Spleen (tissue), 11 donors: ENCODE results near the gene GPR141. TPM values are rescaled to one million over a fixed set of nuclear protein-coding genes. Genes with fewer than 3 reads are reported as not detected.
A peak's percentile ranks its signal among the peaks of the same experiment; 100 is the strongest.

Experiments used
- DNase-seq: peaks from one replicate; pipeline ENCODE4 v3.0.0-alpha.2; 2020
- H3K27ac ChIP-seq, 8 donors: fragments of 200-600 bp; sonication (generic) in 7 of 8; 1 replicate in 4 of 8; 2 replicates in 4 of 8; pipeline versions ENCODE4 v1.5.0 to v1.8.0; 2016 to 2021; ENCODE audit warnings: inconsistent platforms in 4 of 8, mild to moderate bottlenecking in 4 of 8, moderate library complexity in 1 of 8
- H3K27me3 ChIP-seq, 7 donors: fragments of 200-600 bp; sonication (generic) in 6 of 7; replicated peaks in 1 of 7; 1 replicate in 4 of 7; 2 replicates in 3 of 7; pipeline versions ENCODE4 v1.5.0 to v1.8.0; 2016 to 2021; ENCODE audit warnings: inconsistent platforms in 3 of 7, mild to moderate bottlenecking in 1 of 7
- H3K36me3 ChIP-seq, 6 donors: fragments of 200-600 bp; sonication (generic) in 5 of 6; 1 replicate in 4 of 6; 2 replicates in 2 of 6; pipeline versions ENCODE4 v1.5.0 to v1.8.0; 2016 to 2021; ENCODE audit warnings: inconsistent platforms in 2 of 6
- H3K4me1 ChIP-seq, 6 donors: fragments of 200-600 bp; sonication (generic) in 5 of 6; 1 replicate in 3 of 6; 2 replicates in 3 of 6; pipeline versions ENCODE4 v1.5.0 to v1.8.0; 2016 to 2021; ENCODE audit warnings: inconsistent platforms in 3 of 6
- H3K4me3 ChIP-seq, 8 donors: fragments of 200-600 bp; sonication (generic) in 7 of 8; 1 replicate in 4 of 8; 2 replicates in 4 of 8; pipeline versions ENCODE4 v1.5.0 to v1.8.0; 2016 to 2021; ENCODE audit warnings: inconsistent platforms in 4 of 8, mild to moderate bottlenecking in 4 of 8, moderate library complexity in 2 of 8
- H3K9me3 ChIP-seq, 8 donors: fragments of 200-600 bp; sonication (generic) in 7 of 8; 1 replicate in 4 of 8; 2 replicates in 4 of 8; pipeline versions ENCODE4 v1.5.0 to v1.8.0; 2016 to 2021; ENCODE audit warnings: inconsistent platforms in 4 of 8
- POLR2A ChIP-seq, 3 donors: fragments of 450-650 bp; IDR thresholded peaks; one replicate each; pipeline ENCODE4 v1.5.1; 2017; ENCODE audit warnings: antibody characterized with exemption in 3 of 3, mild to moderate bottlenecking in 1 of 3
- POLR2AphosphoS5 ChIP-seq, 3 donors: sonication (generic); formaldehyde crosslinking; IDR thresholded peaks; one replicate each; pipeline ENCODE4 v1.5.1; 2017; ENCODE audit warnings: antibody characterized with exemption in 3 of 3
- WGBS, 5 donors: extraction: QIAGEN DNeasy Blood & Tissue Kit in 3 of 5; methylation state at CpG; one replicate each; pipeline versions ENCODE4 v1.1.5 to v1.1.7; 2013 to 2018; 5-methylcytosine and 5-hydroxymethylcytosine counted together
- intact Hi-C: fragments of 100-400 bp; cut with DNase I; formaldehyde crosslinking; loops from one replicate; pipeline ENCODE4 v1.15.0; 2023; ENCODE audit warnings: low total_unique reads
- polyA plus RNA-seq, 3 donors: library from polyadenylated mRNA; stranded (reverse); fragments of 200-250 nt; gene quantifications; one replicate each; pipeline ENCODE4 v1.2.1, GENCODE V29; 2013
- total RNA-seq, 7 donors: library from RNA; depleted of rRNA in 3 of 7; stranded (reverse); fragments of >200 nt in 3 of 7; fragmentation: NEBNext Ultra II Directional in 4 of 7; extraction: Animal tissue kit (Norgen Biotek cat#: 25700) in 4 of 7; gene quantifications; one replicate each; pipeline versions ENCODE4 v1.1.0 to v1.2.1, GENCODE V29; 2016 to 2021
- TF ChIP-seq, protein P1 (sequence below), 11 experiments: fragments of 200-600 bp in 7 of 11; fragments of 450-650 bp in 4 of 11; sonication (generic) in 4 of 11; IDR thresholded peaks in 8 of 11; conservative IDR thresholded peaks in 3 of 11; 1 replicate in 7 of 11; 2 replicates in 4 of 11; pipeline versions ENCODE4 v1.4.0 to v1.8.0; 2016 to 2021; ENCODE audit warnings: antibody characterized with exemption in 11 of 11, inconsistent platforms in 4 of 11, mild to moderate bottlenecking in 1 of 11
- donor health status: healthy with polysubstance abuse.
- donor health status: DM: no; HTN: no; CAD: no; lungs with moderate emphysema.
- donor health status: DM: no; HTN: no; CAD: no.
- donor health status: Bipolar disorder and iron deficiency.
- donor health status: healthy.
- donor health status: DM: no; HTN: no; CAD: no.
- donor health status: DM: yes; HTN: yes; CAD: no.

GPR141 gene
- total and polyA plus RNA-seq, 10 donors: 0.20 to 37.4 (median 9.7) TPM

DNA sequence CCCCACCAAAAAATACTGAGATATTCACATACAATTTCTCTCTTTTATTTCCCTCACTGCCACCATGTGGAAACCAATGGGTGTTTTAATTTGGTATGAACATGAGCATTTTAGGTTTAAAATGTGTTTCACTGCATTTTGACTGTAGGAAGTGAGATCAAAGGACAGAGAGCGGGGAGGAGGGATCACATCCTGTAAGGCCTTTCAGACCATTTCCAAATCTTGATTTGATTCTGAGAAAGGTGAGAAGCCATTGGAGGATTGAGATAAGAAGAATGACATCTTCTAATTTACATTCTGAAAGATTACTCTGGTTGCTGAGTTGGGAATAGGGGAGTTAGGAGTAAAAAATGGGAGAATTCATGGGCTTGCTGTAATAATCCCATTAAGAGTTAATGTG is 42.5 kb downstream of the GPR141 start:
- no peaks in the 10 kb centered on the region for H3K27me3 ChIP-seq
- peaks cover 0 to 53% (median 0%) of the 10 kb centered on the region in 6 donors for H3K4me1 ChIP-seq
- intact Hi-C loops: no loop called here
- TF ChIP-seq POLR2AphosphoS5 (IDR thresholded peaks at IDR 0.05) (no peak), POLR2A (IDR thresholded peaks at IDR 0.05) (no peak)
- TF ChIP-seq, protein P1, sequence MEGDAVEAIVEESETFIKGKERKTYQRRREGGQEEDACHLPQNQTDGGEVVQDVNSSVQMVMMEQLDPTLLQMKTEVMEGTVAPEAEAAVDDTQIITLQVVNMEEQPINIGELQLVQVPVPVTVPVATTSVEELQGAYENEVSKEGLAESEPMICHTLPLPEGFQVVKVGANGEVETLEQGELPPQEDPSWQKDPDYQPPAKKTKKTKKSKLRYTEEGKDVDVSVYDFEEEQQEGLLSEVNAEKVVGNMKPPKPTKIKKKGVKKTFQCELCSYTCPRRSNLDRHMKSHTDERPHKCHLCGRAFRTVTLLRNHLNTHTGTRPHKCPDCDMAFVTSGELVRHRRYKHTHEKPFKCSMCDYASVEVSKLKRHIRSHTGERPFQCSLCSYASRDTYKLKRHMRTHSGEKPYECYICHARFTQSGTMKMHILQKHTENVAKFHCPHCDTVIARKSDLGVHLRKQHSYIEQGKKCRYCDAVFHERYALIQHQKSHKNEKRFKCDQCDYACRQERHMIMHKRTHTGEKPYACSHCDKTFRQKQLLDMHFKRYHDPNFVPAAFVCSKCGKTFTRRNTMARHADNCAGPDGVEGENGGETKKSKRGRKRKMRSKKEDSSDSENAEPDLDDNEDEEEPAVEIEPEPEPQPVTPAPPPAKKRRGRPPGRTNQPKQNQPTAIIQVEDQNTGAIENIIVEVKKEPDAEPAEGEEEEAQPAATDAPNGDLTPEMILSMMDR (IDR thresholded peaks at IDR 0.05 in 8 of 11, conservative IDR thresholded peaks at IDR 0.05 in 3 of 11): no peak
- H3K36me3 ChIP-seq: no peaks in the 10 kb centered on the region
- DNase-seq: no peak
- no peak overlapping the region for H3K4me3 ChIP-seq
- H3K9me3 ChIP-seq: no peaks in the 10 kb centered on the region
- no peak overlapping the region for H3K27ac ChIP-seq
- WGBS, 5 donors: 63 to 89% (median 85%) methylated on average over 1 of the region's 1 CpG

DNA sequence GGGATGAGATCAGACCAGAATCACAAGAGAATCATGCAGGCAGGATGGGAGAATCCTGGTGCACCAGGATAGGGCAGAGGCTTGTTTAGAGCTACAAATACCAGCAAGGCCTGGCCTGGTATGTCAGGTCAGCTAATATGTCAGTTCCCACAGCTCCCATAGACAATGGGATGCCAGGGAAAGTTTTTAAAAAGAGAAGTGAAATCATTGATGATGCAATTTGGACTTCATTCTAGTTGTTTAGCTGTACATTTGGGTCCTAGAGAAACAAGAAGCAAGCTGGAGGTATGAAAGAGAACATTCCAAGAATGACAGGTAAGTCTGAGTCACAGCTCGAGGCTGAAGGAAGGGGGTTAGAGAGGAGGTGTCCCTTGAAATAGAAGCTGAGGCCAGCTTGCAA is 45.2 kb downstream of the GPR141 start:
- TF ChIP-seq POLR2AphosphoS5 (IDR thresholded peaks at IDR 0.05) (no peak), POLR2A (IDR thresholded peaks at IDR 0.05) (no peak)
- TF ChIP-seq, protein P1 (IDR thresholded peaks at IDR 0.05 in 8 of 11, conservative IDR thresholded peaks at IDR 0.05 in 3 of 11): no peak
- intact Hi-C loops: no loop called here
- Histone ChIP-seq H3K4me3 (no peak overlapping the region), H3K4me1 (peaks cover 0 to 69% (median 12%) of the 10 kb centered on the region in 6 donors), H3K36me3 (no peaks in the 10 kb centered on the region), H3K27ac (peak overlapping the region in 6 of 8 donors; percentile 32 to 77 (median 51)), H3K27me3 (peaks cover 0 to 11% (median 0%) of the 10 kb centered on the region in 7 donors), H3K9me3 (no peaks in the 10 kb centered on the region)
- no peak for DNase-seq
- 16 to 57% (median 32%) methylated on average over 1 of the region's 1 CpG for WGBS, 5 donors

DNA sequence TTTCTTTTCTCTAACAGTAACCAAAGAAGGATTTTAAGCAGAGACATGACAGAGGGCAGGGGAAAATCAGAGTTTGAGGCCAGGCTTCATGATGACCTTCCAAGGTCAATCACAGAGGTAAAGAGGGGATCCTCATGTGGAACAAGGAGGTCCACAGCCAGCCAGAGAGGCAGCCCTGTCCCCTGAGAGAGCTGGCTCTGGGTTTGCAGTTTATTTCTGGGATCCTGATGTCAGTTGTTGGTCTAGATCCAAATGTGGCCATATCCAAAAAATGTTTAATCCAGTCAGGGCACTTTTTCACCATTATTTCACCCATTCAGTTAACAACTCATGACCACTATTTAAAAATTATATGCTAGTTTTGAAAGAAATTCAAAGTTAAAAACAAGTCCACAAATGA is 45.6 kb downstream of the GPR141 start:
- intact Hi-C loops: no loop called here
- H3K27me3 ChIP-seq: peaks cover 0 to 11% (median 0%) of the 10 kb centered on the region in 7 donors
- H3K36me3 ChIP-seq: no peaks in the 10 kb centered on the region
- H3K4me1 ChIP-seq: peaks cover 0 to 68% (median 12%) of the 10 kb centered on the region in 6 donors
- no peak overlapping the region for H3K4me3 ChIP-seq
- H3K27ac ChIP-seq: peak overlapping the region in 6 of 8 donors; percentile 32 to 77 (median 51)
- no peak for TF ChIP-seq POLR2AphosphoS5 (IDR thresholded peaks at IDR 0.05)
- TF ChIP-seq, protein P1 (IDR thresholded peaks at IDR 0.05 in 8 of 11, conservative IDR thresholded peaks at IDR 0.05 in 3 of 11): no peak
- no peak for TF ChIP-seq POLR2A (IDR thresholded peaks at IDR 0.05)
- DNase-seq: no peak
- H3K9me3 ChIP-seq: no peaks in the 10 kb centered on the region

GRCh38 chr7:37730501-37730900 is 46.9 kb downstream of the GPR141 start:
- intact Hi-C loops: no loop called here
- no peak overlapping the region for H3K4me3 ChIP-seq
- no peak for TF ChIP-seq POLR2A (IDR thresholded peaks at IDR 0.05)
- no peak for TF ChIP-seq POLR2AphosphoS5 (IDR thresholded peaks at IDR 0.05)
- TF ChIP-seq, protein P1 (IDR thresholded peaks at IDR 0.05 in 8 of 11, conservative IDR thresholded peaks at IDR 0.05 in 3 of 11): no peak
- no peak for DNase-seq
- peak overlapping the region in 3 of 8 donors; percentile 30 to 77 (median 38) for H3K27ac ChIP-seq
- no peaks in the 10 kb centered on the region for H3K9me3 ChIP-seq
- WGBS, 5 donors: 83 to 94% (median 85%) methylated on average over 4 of the region's 4 CpGs
- H3K36me3 ChIP-seq: no peaks in the 10 kb centered on the region
- H3K4me1 ChIP-seq: peaks cover 0 to 61% (median 12%) of the 10 kb centered on the region in 6 donors
- peaks cover 0 to 11% (median 0%) of the 10 kb centered on the region in 7 donors for H3K27me3 ChIP-seq
